CD4-positive, CD25-positive, alpha-beta regulatory T cell (primary cell): ENCODE measurements around the gene SYNPO2. TPM values are rescaled to one million over a fixed set of nuclear protein-coding genes. Genes with fewer than 3 reads are reported as not detected.

Experiments
- ATAC-seq, 2 donors: fragments of 150-1000 bp; cut with Tn5 transposase; one replicate each; pipeline ENCODE4 v1.10.0; 2021; ENCODE audit warnings: low read depth in 2 of 2, moderate number of reproducible peaks in 2 of 2, moderate library complexity in 1 of 2
- DNase-seq, 3 donors: peaks; one replicate each; pipeline versions ENCODE4 v3.0.0 to v3.0.0-alpha.2; 2012 to 2022; ENCODE audit warnings: mixed read lengths in 1 of 3
- H3K27ac ChIP-seq: one replicate; pipeline ENCODE4 v1.7.0; 2013; ENCODE audit warnings: mild to moderate bottlenecking, low read length; ENCODE audit not compliant: insufficient read depth, poor library complexity, severe bottlenecking
- H3K27me3 ChIP-seq: one replicate; pipeline ENCODE4 v1.7.0; 2013; ENCODE audit warnings: low read length; ENCODE audit not compliant: control insufficient read depth, insufficient read depth
- H3K36me3 ChIP-seq: one replicate; pipeline ENCODE4 v1.7.0; 2013; ENCODE audit warnings: mild to moderate bottlenecking, low read length, moderate library complexity; ENCODE audit not compliant: control insufficient read depth, insufficient read depth
- H3K4me1 ChIP-seq: 2 replicates; pipeline ENCODE4 v1.7.0; 2013; ENCODE audit warnings: mild to moderate bottlenecking, low read length; ENCODE audit not compliant: insufficient read depth, control insufficient read depth, poor library complexity, severe bottlenecking
- H3K4me3 ChIP-seq: one replicate; pipeline ENCODE4 v1.7.0; 2013; ENCODE audit warnings: low read depth, mild to moderate bottlenecking, low read length, moderate library complexity
- H3K9me3 ChIP-seq, 2 experiments: 1 replicate in 1 of 2; 2 replicates in 1 of 2; pipeline ENCODE4 v1.7.0; 2013; ENCODE audit warnings: low read length in 2 of 2, mild to moderate bottlenecking in 1 of 2, moderate library complexity in 1 of 2; ENCODE audit not compliant: control insufficient read depth in 2 of 2
- H3K27ac Mint-ChIP-seq, 3 donors: one replicate each; pipeline ENCODE4 v1.8.0; 2020 to 2022; ENCODE audit warnings: mild to moderate bottlenecking in 3 of 3, mixed read lengths in 3 of 3, moderate library complexity in 2 of 3
- H3K27me3 Mint-ChIP-seq: one replicate; pipeline ENCODE4 v1.8.0; 2022; ENCODE audit warnings: mild to moderate bottlenecking, mixed read lengths
- H3K36me3 Mint-ChIP-seq: one replicate; pipeline ENCODE4 v1.8.0; 2020; ENCODE audit warnings: mixed read lengths
- H3K4me1 Mint-ChIP-seq, 4 donors: one replicate each; pipeline ENCODE4 v1.8.0; 2020 to 2022; ENCODE audit warnings: mixed read lengths in 4 of 4, mild to moderate bottlenecking in 1 of 4
- H3K4me3 Mint-ChIP-seq, 4 donors: one replicate each; pipeline ENCODE4 v1.8.0; 2020 to 2022; ENCODE audit warnings: mild to moderate bottlenecking in 4 of 4, mixed read lengths in 4 of 4, moderate library complexity in 3 of 4
- H3K9me3 Mint-ChIP-seq, 7 donors: one replicate each; pipeline ENCODE4 v1.8.0; 2020 to 2022; ENCODE audit warnings: mixed read lengths in 7 of 7, mild to moderate bottlenecking in 3 of 7, moderate library complexity in 2 of 7
- polyA plus RNA-seq, 4 donors: library from polyadenylated mRNA; unstranded; fragments of 300-500 nt; fragmentation: Illumina TruSeq; gene quantifications; one replicate each; pipeline ENCODE4 v1.2.3, GENCODE V29; 2021
- total RNA-seq: library from RNA; stranded (reverse); gene quantifications from one replicate; pipeline ENCODE4 v1.2.3, GENCODE V29; 2022

Gene SYNPO2
- total and polyA plus RNA-seq, 5 donors from 2014 or later: 0.13 to 0.35 (median 0.25) TPM

- no peak overlapping the region for H3K27ac Mint-ChIP-seq
- Histone ChIP-seq H3K27ac (no peak overlapping the region), H3K4me1 (no peaks in the 10 kb centered on the region), H3K27me3 (no peaks in the 10 kb centered on the region), H3K9me3 (no peaks in the 10 kb centered on the region), H3K4me3 (no peak overlapping the region), H3K36me3 (no peaks in the 10 kb centered on the region)
- no peak for DNase-seq
- H3K4me3 Mint-ChIP-seq: no peak overlapping the region
- ATAC-seq: no peak
- H3K9me3 Mint-ChIP-seq: peaks cover 0 to 2% (median 0%) of the 10 kb centered on the region in 7 donors
- no peaks in the 10 kb centered on the region for H3K4me1 Mint-ChIP-seq
- no peaks in the 10 kb centered on the region for H3K36me3 Mint-ChIP-seq
- peaks cover 5% of the 10 kb centered on the region for H3K27me3 Mint-ChIP-seq
Measured at GRCh38 chr4:118917582-118917981, 28.9 kb downstream of the SYNPO2 start.

GRCh38 chr4:118918388-118918787, 29.7 kb downstream of the SYNPO2 start:
- H3K4me3 Mint-ChIP-seq: no peak overlapping the region
- ATAC-seq (no peak), DNase-seq (no peak)
- Histone ChIP-seq H3K27ac (no peak overlapping the region), H3K4me3 (no peak overlapping the region), H3K4me1 (no peaks in the 10 kb centered on the region), H3K36me3 (no peaks in the 10 kb centered on the region), H3K27me3 (no peaks in the 10 kb centered on the region), H3K9me3 (no peaks in the 10 kb centered on the region)
- no peak overlapping the region for H3K27ac Mint-ChIP-seq
- no peaks in the 10 kb centered on the region for H3K4me1 Mint-ChIP-seq
- peaks cover 5% of the 10 kb centered on the region for H3K27me3 Mint-ChIP-seq
- H3K36me3 Mint-ChIP-seq: no peaks in the 10 kb centered on the region
- H3K9me3 Mint-ChIP-seq: peaks cover 0 to 2% (median 0%) of the 10 kb centered on the region in 7 donors

GRCh38 chr4:118920247-118920646, 31.6 kb downstream of the SYNPO2 start:
- Histone ChIP-seq H3K9me3 (no peaks in the 10 kb centered on the region), H3K27ac (no peak overlapping the region), H3K4me3 (no peak overlapping the region), H3K36me3 (no peaks in the 10 kb centered on the region), H3K27me3 (no peaks in the 10 kb centered on the region), H3K4me1 (no peaks in the 10 kb centered on the region)
- DNase-seq (no peak), ATAC-seq (no peak)
- Mint-ChIP-seq H3K27me3 (peaks cover 5% of the 10 kb centered on the region), H3K4me1 (no peaks in the 10 kb centered on the region), H3K9me3 (no peaks in the 10 kb centered on the region), H3K4me3 (no peak overlapping the region), H3K36me3 (no peaks in the 10 kb centered on the region), H3K27ac (no peak overlapping the region)

GRCh38 chr4:118921786-118922185, 33.1 kb downstream of the SYNPO2 start:
- Mint-ChIP-seq H3K36me3 (no peaks in the 10 kb centered on the region), H3K27me3 (peaks cover 6% of the 10 kb centered on the region), H3K9me3 (no peaks in the 10 kb centered on the region), H3K27ac (no peak overlapping the region), H3K4me3 (no peak overlapping the region), H3K4me1 (no peaks in the 10 kb centered on the region)
- no peaks in the 10 kb centered on the region for H3K36me3 ChIP-seq
- H3K9me3 ChIP-seq: no peaks in the 10 kb centered on the region
- no peak for ATAC-seq
- no peaks in the 10 kb centered on the region for H3K27me3 ChIP-seq
- no peak for DNase-seq
- no peak overlapping the region for H3K4me3 ChIP-seq
- no peak overlapping the region for H3K27ac ChIP-seq
- H3K4me1 ChIP-seq: no peaks in the 10 kb centered on the region

- H3K36me3 ChIP-seq: no peaks in the 10 kb centered on the region
- no peaks in the 10 kb centered on the region for H3K4me1 ChIP-seq
- H3K9me3 ChIP-seq: no peaks in the 10 kb centered on the region
- H3K4me3 ChIP-seq: no peak overlapping the region
- no peak overlapping the region for H3K27ac ChIP-seq
- H3K4me3 Mint-ChIP-seq: no peak overlapping the region
- no peaks in the 10 kb centered on the region for H3K36me3 Mint-ChIP-seq
- DNase-seq (no peak), ATAC-seq (no peak)
- H3K27ac Mint-ChIP-seq: no peak overlapping the region
- H3K27me3 Mint-ChIP-seq: peaks cover 8% of the 10 kb centered on the region
- H3K4me1 Mint-ChIP-seq: no peaks in the 10 kb centered on the region
- no peaks in the 10 kb centered on the region for H3K27me3 ChIP-seq
- no peaks in the 10 kb centered on the region for H3K9me3 Mint-ChIP-seq
Measured at GRCh38 chr4:118923891-118924290, 35.2 kb downstream of the SYNPO2 start.

- H3K9me3 Mint-ChIP-seq: no peaks in the 10 kb centered on the region
- ATAC-seq (no peak), DNase-seq (no peak)
- H3K36me3 ChIP-seq: no peaks in the 10 kb centered on the region
- no peaks in the 10 kb centered on the region for H3K9me3 ChIP-seq
- no peaks in the 10 kb centered on the region for H3K4me1 ChIP-seq
- H3K36me3 Mint-ChIP-seq: no peaks in the 10 kb centered on the region
- H3K4me3 ChIP-seq: no peak overlapping the region
- no peak overlapping the region for H3K27ac ChIP-seq
- no peak overlapping the region for H3K27ac Mint-ChIP-seq
- H3K4me1 Mint-ChIP-seq: no peaks in the 10 kb centered on the region
- no peak overlapping the region for H3K4me3 Mint-ChIP-seq
- H3K27me3 Mint-ChIP-seq: peaks cover 8% of the 10 kb centered on the region
- H3K27me3 ChIP-seq: no peaks in the 10 kb centered on the region
Measured at GRCh38 chr4:118927974-118928373, 39.3 kb downstream of the SYNPO2 start.

- H3K36me3 ChIP-seq: no peaks in the 10 kb centered on the region
- H3K4me1 ChIP-seq: no peaks in the 10 kb centered on the region
- DNase-seq (no peak), ATAC-seq (no peak)
- peaks cover 8% of the 10 kb centered on the region for H3K27me3 Mint-ChIP-seq
- no peaks in the 10 kb centered on the region for H3K9me3 ChIP-seq
- H3K27ac ChIP-seq: no peak overlapping the region
- no peaks in the 10 kb centered on the region for H3K4me1 Mint-ChIP-seq
- H3K9me3 Mint-ChIP-seq: no peaks in the 10 kb centered on the region
- H3K27ac Mint-ChIP-seq: no peak overlapping the region
- H3K36me3 Mint-ChIP-seq: no peaks in the 10 kb centered on the region
- H3K27me3 ChIP-seq: peaks cover 2% of the 10 kb centered on the region
- H3K4me3 Mint-ChIP-seq: no peak overlapping the region
- no peak overlapping the region for H3K4me3 ChIP-seq
Measured at GRCh38 chr4:118930255-118930654, 41.6 kb downstream of the SYNPO2 start.

GRCh38 chr4:118931786-118932185, 43.1 kb downstream of the SYNPO2 start:
- H3K9me3 Mint-ChIP-seq: no peaks in the 10 kb centered on the region
- no peaks in the 10 kb centered on the region for H3K36me3 ChIP-seq
- H3K27ac Mint-ChIP-seq: no peak overlapping the region
- peaks cover 10% of the 10 kb centered on the region for H3K27me3 Mint-ChIP-seq
- ATAC-seq (no peak), DNase-seq (no peak)
- H3K27ac ChIP-seq: no peak overlapping the region
- H3K4me3 Mint-ChIP-seq: no peak overlapping the region
- H3K9me3 ChIP-seq: no peaks in the 10 kb centered on the region
- no peaks in the 10 kb centered on the region for H3K4me1 Mint-ChIP-seq
- peaks cover 4% of the 10 kb centered on the region for H3K27me3 ChIP-seq
- no peaks in the 10 kb centered on the region for H3K36me3 Mint-ChIP-seq
- no peak overlapping the region for H3K4me3 ChIP-seq
- no peaks in the 10 kb centered on the region for H3K4me1 ChIP-seq
